ENCODE results near the gene PTPRCAP. TPM values are rescaled to one million over a fixed set of nuclear protein-coding genes. Genes with fewer than 3 reads are reported as not detected.

The PTPRCAP gene
- total and polyA plus RNA-seq, 2 experiments from 2014 or later = 0.43 TPM; not detected in 1

- in situ Hi-C loops (cut with MboI) = no loop called here
- no peak for TF ChIP-seq EZH2 (IDR thresholded peaks at IDR 0.05; ENCODE audit: insufficient read depth, poor library complexity, severe bottlenecking)
- no peak for TF ChIP-seq EZH2phosphoT487 (IDR thresholded peaks at IDR 0.05; ENCODE audit: insufficient read depth, low read depth)
- no peaks in the 10 kb centered on the region for H4K20me1 ChIP-seq (ENCODE audit: insufficient read depth)
- no peak overlapping the region for H3K4me3 ChIP-seq
- no peaks in the 10 kb centered on the region for H3K27me3 ChIP-seq (replicated peaks; ENCODE audit: insufficient read depth)
- H3K9me3 ChIP-seq (ENCODE audit: low read depth) = no peaks in the 10 kb centered on the region
- no peak overlapping the region for H2AFZ ChIP-seq
- no peak overlapping the region for H3K4me2 ChIP-seq (ENCODE audit: unreplicated experiment)
- no peaks in the 10 kb centered on the region for H3K9me2 ChIP-seq (ENCODE audit: insufficient read depth)
- H3K9ac ChIP-seq = no peak overlapping the region
- peaks cover 12% of the 10 kb centered on the region for H3K79me2 ChIP-seq (ENCODE audit: insufficient read depth)
- peak; percentile 64 for DNase-seq
- no peak overlapping the region for H3K27ac ChIP-seq
- no peaks in the 10 kb centered on the region; the same call in 1 of the 2 replicates for H3F3A ChIP-seq (ENCODE audit: insufficient read depth)
- 0 out of 2 replicates have a peak, but pooled peaks cover 3% of the 10 kb centered on the region for H3K4me1 ChIP-seq (ENCODE audit: insufficient read depth)
- no peaks in the 10 kb centered on the region; the same call in 1 of the 2 replicates for H3K36me3 ChIP-seq (ENCODE audit: low read depth)
- 79 to 82% methylated on average over 27 to 31 of the region's 31 CpGs for WGBS, 2 experiments (ENCODE audit: low coverage in 1 of 2, low lambda C conversion rate in 2 of 2, missing lambda C conversion rate in 2 of 2)
These were observed 2.1 kb upstream of the PTPRCAP start for GRCh38 chr11:67439321-67440228.

- Histone ChIP-seq H3K9ac (no peak overlapping the region), H3K27me3 (replicated peaks; ENCODE audit: insufficient read depth) (no peaks in the 10 kb centered on the region), H3K27ac (no peak overlapping the region), H4K20me1 (ENCODE audit: insufficient read depth) (no peaks in the 10 kb centered on the region), H3K36me3 (ENCODE audit: low read depth) (no peaks in the 10 kb centered on the region; the same call in 1 of the 2 replicates), H3K9me3 (ENCODE audit: low read depth) (no peaks in the 10 kb centered on the region), H2AFZ (no peak overlapping the region), H3K9me2 (ENCODE audit: insufficient read depth) (no peaks in the 10 kb centered on the region), H3K79me2 (ENCODE audit: insufficient read depth) (peaks cover 12% of the 10 kb centered on the region), H3K4me2 (ENCODE audit: unreplicated experiment) (no peak overlapping the region), H3F3A (ENCODE audit: insufficient read depth) (no peaks in the 10 kb centered on the region; the same call in 1 of the 2 replicates), H3K4me3 (no peak overlapping the region), H3K4me1 (ENCODE audit: insufficient read depth) (no peaks in the 10 kb centered on the region)
- WGBS, 2 experiments (ENCODE audit: low coverage in 1 of 2, low lambda C conversion rate in 2 of 2, missing lambda C conversion rate in 2 of 2) = 86 to 98% methylated on average over 13 to 40 of the region's 41 CpGs
- in situ Hi-C loops (cut with MboI) = no loop called here
- TF ChIP-seq EZH2 (IDR thresholded peaks at IDR 0.05; ENCODE audit: insufficient read depth, poor library complexity, severe bottlenecking) (no peak), EZH2phosphoT487 (IDR thresholded peaks at IDR 0.05; ENCODE audit: insufficient read depth, low read depth) (no peak)
- DNase-seq = no peak
These were observed 848 bp upstream of the PTPRCAP start for GRCh38 chr11:67438158-67438902.

- Histone ChIP-seq H3K27me3 (replicated peaks; ENCODE audit: insufficient read depth) (no peaks in the 10 kb centered on the region), H3K4me3 (no peak overlapping the region), H2AFZ (no peak overlapping the region), H3F3A (ENCODE audit: insufficient read depth) (no peaks in the 10 kb centered on the region; the same call in 1 of the 2 replicates), H3K4me1 (ENCODE audit: insufficient read depth) (no peaks in the 10 kb centered on the region), H3K36me3 (ENCODE audit: low read depth) (no peaks in the 10 kb centered on the region; the same call in 1 of the 2 replicates), H3K79me2 (ENCODE audit: insufficient read depth) (peaks cover 10% of the 10 kb centered on the region), H3K9me3 (ENCODE audit: low read depth) (no peaks in the 10 kb centered on the region), H3K9ac (no peak overlapping the region), H3K27ac (no peak overlapping the region), H4K20me1 (ENCODE audit: insufficient read depth) (no peaks in the 10 kb centered on the region), H3K9me2 (ENCODE audit: insufficient read depth) (no peaks in the 10 kb centered on the region), H3K4me2 (ENCODE audit: unreplicated experiment) (no peak overlapping the region)
- no peak for TF ChIP-seq EZH2 (IDR thresholded peaks at IDR 0.05; ENCODE audit: insufficient read depth, poor library complexity, severe bottlenecking)
- no peak for TF ChIP-seq EZH2phosphoT487 (IDR thresholded peaks at IDR 0.05; ENCODE audit: insufficient read depth, low read depth)
- in situ Hi-C loops (cut with MboI) = no loop called here
- no peak for DNase-seq
- WGBS, 2 experiments (ENCODE audit: low coverage in 1 of 2, low lambda C conversion rate in 2 of 2, missing lambda C conversion rate in 2 of 2) = 66 to 100% methylated on average over 2 to 3 of the region's 3 CpGs
These were observed 301 bp upstream of the PTPRCAP start for GRCh38 chr11:67437809-67438157.

- Histone ChIP-seq H3K79me2 (ENCODE audit: insufficient read depth) (no peaks in the 10 kb centered on the region), H3K27ac (no peak overlapping the region), H3K27me3 (replicated peaks; ENCODE audit: insufficient read depth) (no peaks in the 10 kb centered on the region), H3K4me3 (no peak overlapping the region), H3K9me2 (ENCODE audit: insufficient read depth) (no peaks in the 10 kb centered on the region), H3K9ac (no peak overlapping the region), H2AFZ (no peak overlapping the region), H3K9me3 (ENCODE audit: low read depth) (no peaks in the 10 kb centered on the region), H3K4me2 (ENCODE audit: unreplicated experiment) (no peak overlapping the region), H3K4me1 (ENCODE audit: insufficient read depth) (no peaks in the 10 kb centered on the region), H4K20me1 (ENCODE audit: insufficient read depth) (no peaks in the 10 kb centered on the region), H3F3A (ENCODE audit: insufficient read depth) (no peaks in the 10 kb centered on the region; the same call in 1 of the 2 replicates), H3K36me3 (ENCODE audit: low read depth) (no peaks in the 10 kb centered on the region; the same call in 1 of the 2 replicates)
- no peak for DNase-seq
- TF ChIP-seq EZH2 (IDR thresholded peaks at IDR 0.05; ENCODE audit: insufficient read depth, poor library complexity, severe bottlenecking) (no peak), EZH2phosphoT487 (IDR thresholded peaks at IDR 0.05; ENCODE audit: insufficient read depth, low read depth) (no peak)
- in situ Hi-C loops (cut with MboI) = no loop called here
- WGBS, 2 experiments (ENCODE audit: low coverage in 1 of 2, low lambda C conversion rate in 2 of 2, missing lambda C conversion rate in 2 of 2) = 68 to 72% methylated on average over 6 of the region's 6 CpGs
These were observed 912 bp downstream of the PTPRCAP start for GRCh38 chr11:67436459-67437081.

All from GM23248 (cell line).